HepG2 (cell line): ENCODE data around the gene STK24. TPM values are rescaled to one million over a fixed set of nuclear protein-coding genes. Genes with fewer than 3 reads are reported as not detected.

ENCODE experiments used
- ATAC-seq: fragments of 200-7000 bp; cut with Tn5 transposase; 3 replicates; pipeline ENCODE4 v1.9.1; 2020; ENCODE audit warnings: mild to moderate bottlenecking, moderate library complexity
- BruUV-seq: library from RNA; stranded (reverse); fragments of 400-500 nt; replicated peaks from 2 replicates; lab custom pipeline; 2021; lab: Mats Ljungman, UMichigan
- CTCF ChIA-PET: fragments of 300-600 bp; formaldehyde crosslinking; extraction: SDS; loops from one replicate; lab custom pipeline; 2021; ENCODE audit warnings: low total read pairs, inconsistent platforms, low intra/inter-chr PET ratio; lab: Yijun Ruan, JAX
- POLR2A ChIA-PET: fragments of 350-600 bp; sonication (Branson Sonifier 250); formaldehyde crosslinking; loops from one replicate; lab custom pipeline; 2020; ENCODE audit warnings: antibody characterized with exemption, inconsistent platforms; lab: Yijun Ruan, JAX
- DNase-seq: peaks from one replicate; pipeline ENCODE4 v3.0.0-alpha.2; 2015; ENCODE audit warnings: low spot score
- FAIRE-seq: peaks from 3 replicates; lab custom pipeline; 2011; peaks lifted over from hg19 to GRCh38; lab: Jason Lieb, UNC
- H2AFZ ChIP-seq: one replicate; pipeline ENCODE4 v1.6.1; 2011; ENCODE audit warnings: low read length, inconsistent platforms
- H3K27ac ChIP-seq: fragments of 300-600 bp; 3 replicates; pipeline ENCODE4 v1.8.0; 2011; ENCODE audit warnings: mixed run types, mild to moderate bottlenecking, mixed read lengths, low read length, inconsistent platforms; ENCODE audit not compliant: insufficient read depth; ENCODE audit errors: extremely low read length
- H3K27me3 ChIP-seq, 2 experiments: fragments of 200-600 bp in 1 of 2; 2 replicates in 1 of 2; 3 replicates in 1 of 2; pipeline versions ENCODE4 v1.6.0 to v1.8.0; 2011; ENCODE audit warnings: low read length in 2 of 2, mild to moderate bottlenecking in 2 of 2, moderate library complexity in 2 of 2, inconsistent platforms in 1 of 2; ENCODE audit not compliant: insufficient read depth in 2 of 2, control insufficient read depth in 1 of 2
- H3K36me3 ChIP-seq, 2 experiments: fragments of 200-600 bp in 1 of 2; replicated peaks in 1 of 2; 2 replicates in 1 of 2; 3 replicates in 1 of 2; pipeline versions ENCODE4 v1.5.1 to v1.8.0; 2011; ENCODE audit warnings: low read length in 2 of 2, inconsistent platforms in 1 of 2; ENCODE audit not compliant: insufficient read depth in 2 of 2, control insufficient read depth in 1 of 2
- H3K4me1 ChIP-seq: 2 replicates; pipeline ENCODE4 v1.5.1; 2012; ENCODE audit warnings: low read length, inconsistent platforms; ENCODE audit not compliant: insufficient read depth
- H3K4me2 ChIP-seq: 2 replicates; pipeline ENCODE4 v1.6.0; 2011; ENCODE audit warnings: low read depth, low read length, inconsistent platforms
- H3K4me3 ChIP-seq, 3 experiments: fragments of 200-600 bp in 1 of 3; sonication (generic), shearing (Covaris generic) in 1 of 3; replicated peaks in 1 of 3; 2 replicates each; pipeline ENCODE4 v1.5.1; 2011 to 2016; ENCODE audit warnings: low read length in 3 of 3, inconsistent platforms in 2 of 3, low read depth in 2 of 3, mild to moderate bottlenecking in 2 of 3, control low read depth in 1 of 3, mixed read lengths in 1 of 3; ENCODE audit not compliant: insufficient read depth in 1 of 3
- H3K79me2 ChIP-seq: one replicate; pipeline ENCODE4 v1.6.1; 2011; ENCODE audit warnings: low read length, inconsistent platforms; ENCODE audit not compliant: insufficient read depth
- H3K9ac ChIP-seq: 2 replicates; pipeline ENCODE4 v1.6.0; 2011; ENCODE audit warnings: mild to moderate bottlenecking, low read depth, low read length, inconsistent platforms; ENCODE audit not compliant: insufficient read depth
- H3K9me3 ChIP-seq: 2 replicates; pipeline ENCODE4 v1.5.1; 2012; ENCODE audit warnings: mild to moderate bottlenecking, low read length
- H4K20me1 ChIP-seq: 2 replicates; pipeline ENCODE4 v1.6.0; 2011; ENCODE audit warnings: inconsistent platforms, mild to moderate bottlenecking, low read length, moderate library complexity; ENCODE audit not compliant: insufficient read depth
- KLF12 ChIP-seq: sonication (generic); formaldehyde crosslinking; IDR thresholded peaks from 2 replicates; pipeline ENCODE4 v1.4.0; 2020; ENCODE audit warnings: missing genetic modification reagents, borderline replicate concordance
- MED13 ChIP-seq: sonication (generic); formaldehyde crosslinking; IDR thresholded peaks from 2 replicates; pipeline ENCODE4 v1.5.0; 2020; ENCODE audit warnings: missing genetic modification reagents
- MTF1 ChIP-seq: sonication (generic); formaldehyde crosslinking; IDR thresholded peaks from 2 replicates; pipeline ENCODE4 v1.5.0; 2020; ENCODE audit warnings: missing genetic modification reagents
- NFIB ChIP-seq: sonication (generic); formaldehyde crosslinking; IDR thresholded peaks from 2 replicates; pipeline ENCODE4 v1.9.0; 2021; ENCODE audit warnings: missing genetic modification reagents, mild to moderate bottlenecking, borderline replicate concordance
- PCBP2 ChIP-seq: fragments of 200-400 bp; formaldehyde crosslinking; optimal IDR thresholded peaks from 2 replicates; pipeline ENCODE3; 2018; ENCODE audit warnings: low read length, low read depth; ENCODE audit not compliant: poor library complexity, severe bottlenecking
- SAFB2 ChIP-seq: sonication (generic); formaldehyde crosslinking; IDR thresholded peaks from 2 replicates; pipeline ENCODE4 v1.5.1; 2020; ENCODE audit warnings: missing genetic modification reagents, low read depth, mild to moderate bottlenecking, borderline replicate concordance
- SP1 ChIP-seq, 2 experiments: fragments of 450-650 bp in 1 of 2; sonication (generic) in 1 of 2; formaldehyde crosslinking in 1 of 2; IDR thresholded peaks; 2 replicates each; pipeline versions ENCODE4 v1.4.0 to v1.6.1; 2016 to 2020; ENCODE audit warnings: missing genetic modification reagents in 1 of 2
- ZNF549 ChIP-seq: sonication (generic); formaldehyde crosslinking; IDR thresholded peaks from 2 replicates; pipeline ENCODE4 v1.5.0; 2020; ENCODE audit warnings: missing genetic modification reagents
- ZNF550 ChIP-seq: sonication (generic); formaldehyde crosslinking; IDR thresholded peaks from 2 replicates; pipeline ENCODE4 v1.4.0; 2020; ENCODE audit warnings: mild to moderate bottlenecking, missing genetic modification reagents, borderline replicate concordance
- WGBS: methylation state at CpG from one replicate; pipeline ENCODE4 v1.1.6; 2017; ENCODE audit warnings: low lambda C conversion rate; 5-methylcytosine and 5-hydroxymethylcytosine counted together
- in situ Hi-C: cut with HindIII; loops from 2 replicates; pipeline ENCODE4 v1.10.0; 2017; ENCODE audit warnings: low pct_unique_long_range_greater_than_20kb; ENCODE audit not compliant: extremely low pct_ligation_motif_present
- intact Hi-C: fragments of 100-400 bp; cut with micrococcal nuclease; formaldehyde crosslinking; loops from one replicate; pipeline ENCODE4 v1.10.0; 2022; ENCODE audit not compliant: unreplicated experiment
- polyA plus RNA-seq, 8 experiments: library from polyadenylated mRNA; depleted of rRNA in 3 of 8; stranded (reverse) in 7 of 8; unstranded in 1 of 8; fragments of >200 nt; fragmentation: Illumina TruSeq in 4 of 8; extraction: Trizol in 4 of 8; gene quantifications; 2 replicates each; pipeline versions ENCODE4 v1.2.1 to v1.2.3, GENCODE V29; 2011 to 2016; ENCODE audit warnings: low read depth in 4 of 8, missing spikeins in 1 of 8, mixed read lengths in 1 of 8; ENCODE audit not compliant: insufficient read depth in 1 of 8
- total RNA-seq, 5 experiments: library from RNA; depleted of rRNA; stranded (reverse); fragments of >200 nt; fragmentation: Illumina TruSeq; extraction: Trizol; gene quantifications; 2 replicates each; pipeline ENCODE4 v1.2.3, GENCODE V29; 2016; ENCODE audit warnings: low read depth in 1 of 5
- TF ChIP-seq, protein P1 (sequence below): sonication (generic); formaldehyde crosslinking; IDR thresholded peaks from 2 replicates; pipeline ENCODE4 v1.5.0; 2020; ENCODE audit warnings: mild to moderate bottlenecking, missing genetic modification reagents, borderline replicate concordance

The STK24 gene
- total and polyA plus RNA-seq, 2 of the 13 experiments (the other 11 are each of a cell fraction or from before 2014, with no cell fraction given), result 51.3 to 73.0 TPM

GRCh38 chr13:98585946-98586345 lies 9.0 kb upstream of the STK24 start:
- Histone ChIP-seq H3K4me1 (peaks cover 50% of the 10 kb centered on the region), H2AFZ (no peak overlapping the region), H3K79me2 (no peaks in the 10 kb centered on the region), H3K27me3 (no peaks in the 10 kb centered on the region), H3K36me3 (no peaks in the 10 kb centered on the region), H3K9ac (no peak overlapping the region), H4K20me1 (no peaks in the 10 kb centered on the region), H3K9me3 (no peaks in the 10 kb centered on the region), H3K27ac (no peak overlapping the region), H3K4me2 (peak overlapping the region; percentile 56; the same call in 1 of the 2 replicates), H3K4me3 (no peak overlapping the region)
- ATAC-seq (no peak), DNase-seq (no peak), FAIRE-seq (no peak)
- in situ Hi-C loops (no loop called here), intact Hi-C loops (no loop called here)
- BruUV-seq, result no TSS peak
- WGBS, result 9% methylated on average over 3 of the region's 3 CpGs
- ChIA-PET POLR2A (interaction anchor here (2.5 kb wide), 1 partner anchor 8 kb away, joined by 6 read pairs; no protein-coding TSS in a partner anchor), CTCF (no interaction called here)
- no peak for TF ChIP-seq KLF12
- TF ChIP-seq ZNF550 (CRISPR knock-in tag), result no peak
- no peak for TF ChIP-seq MED13
- TF ChIP-seq SP1 (IDR thresholded peaks at IDR 0.05), result no peak
- TF ChIP-seq SP1 (CRISPR knock-in tag; IDR thresholded peaks at IDR 0.05), result no peak
- no peak for TF ChIP-seq NFIB (CRISPR knock-in tag)
- TF ChIP-seq, protein P1, sequence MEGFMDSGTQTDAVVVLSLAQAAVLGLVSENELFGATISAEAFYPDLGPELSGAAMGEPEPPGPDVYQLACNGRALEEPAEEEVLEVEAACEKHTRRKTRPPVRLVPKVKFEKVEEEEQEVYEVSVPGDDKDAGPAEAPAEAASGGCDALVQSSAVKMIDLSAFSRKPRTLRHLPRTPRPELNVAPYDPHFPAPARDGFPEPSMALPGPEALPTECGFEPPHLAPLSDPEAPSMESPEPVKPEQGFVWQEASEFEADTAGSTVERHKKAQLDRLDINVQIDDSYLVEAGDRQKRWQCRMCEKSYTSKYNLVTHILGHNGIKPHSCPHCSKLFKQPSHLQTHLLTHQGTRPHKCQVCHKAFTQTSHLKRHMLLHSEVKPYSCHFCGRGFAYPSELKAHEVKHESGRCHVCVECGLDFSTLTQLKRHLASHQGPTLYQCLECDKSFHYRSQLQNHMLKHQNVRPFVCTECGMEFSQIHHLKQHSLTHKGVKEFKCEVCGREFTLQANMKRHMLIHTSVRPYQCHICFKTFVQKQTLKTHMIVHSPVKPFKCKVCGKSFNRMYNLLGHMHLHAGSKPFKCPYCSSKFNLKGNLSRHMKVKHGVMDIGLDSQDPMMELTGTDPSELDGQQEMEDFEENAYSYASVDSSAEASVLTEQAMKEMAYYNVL, result no peak
- TF ChIP-seq SAFB2 (CRISPR knock-in tag), result no peak
- TF ChIP-seq PCBP2, result no peak
- TF ChIP-seq MTF1 (CRISPR knock-in tag), result no peak
- no peak for TF ChIP-seq ZNF549 (CRISPR knock-in tag)
